Astrocyte of the cerebellum (primary cell): ENCODE measurements around the gene ZNF91.
"Not testable (repeated sequence)": the region's sequence is repeated elsewhere in the genome, so short reads cannot be mapped to it uniquely, and the experiment has no call there.

Source experiments
- DNase-seq: peaks from one replicate; pipeline ENCODE4 v3.0.0-alpha.2; 2011; ENCODE audit warnings: low read depth
- H3K4me3 ChIP-seq: 2 replicates; pipeline ENCODE4 v1.5.1; 2011; ENCODE audit warnings: mild to moderate bottlenecking, low read depth, low read length, moderate library complexity
- in situ Hi-C: cut with HindIII; loops from 2 replicates; pipeline ENCODE4 v1.10.0; 2017; ENCODE audit warnings: low sequenced_read_pairs
- TF ChIP-seq, protein P1 (sequence below): IDR thresholded peaks from 2 replicates; pipeline ENCODE4 v1.5.1; 2012; ENCODE audit warnings: low read length, low read depth, moderate library complexity, mild to moderate bottlenecking; ENCODE audit errors: missing control alignments

Gene ZNF91

DNA sequence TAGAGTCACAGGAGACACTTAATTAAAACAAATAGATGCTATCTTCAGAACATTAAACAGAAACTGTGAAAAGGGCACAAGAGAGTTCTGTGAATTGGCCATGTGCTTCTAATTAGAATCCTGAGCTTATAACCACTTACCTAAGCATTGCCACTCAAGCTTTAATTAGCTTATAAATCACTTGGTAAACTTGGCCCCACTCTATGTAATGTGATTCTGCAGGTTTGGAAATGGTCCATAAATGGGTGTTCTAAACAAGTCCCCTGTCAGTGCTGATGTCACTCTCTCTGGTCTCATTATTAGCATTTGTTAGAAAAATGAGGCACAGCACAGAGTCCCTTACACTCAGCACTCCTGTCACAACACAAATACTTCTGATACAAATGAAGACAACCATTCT lies 18.0 kb downstream of the ZNF91 start:
- TF ChIP-seq, protein P1, sequence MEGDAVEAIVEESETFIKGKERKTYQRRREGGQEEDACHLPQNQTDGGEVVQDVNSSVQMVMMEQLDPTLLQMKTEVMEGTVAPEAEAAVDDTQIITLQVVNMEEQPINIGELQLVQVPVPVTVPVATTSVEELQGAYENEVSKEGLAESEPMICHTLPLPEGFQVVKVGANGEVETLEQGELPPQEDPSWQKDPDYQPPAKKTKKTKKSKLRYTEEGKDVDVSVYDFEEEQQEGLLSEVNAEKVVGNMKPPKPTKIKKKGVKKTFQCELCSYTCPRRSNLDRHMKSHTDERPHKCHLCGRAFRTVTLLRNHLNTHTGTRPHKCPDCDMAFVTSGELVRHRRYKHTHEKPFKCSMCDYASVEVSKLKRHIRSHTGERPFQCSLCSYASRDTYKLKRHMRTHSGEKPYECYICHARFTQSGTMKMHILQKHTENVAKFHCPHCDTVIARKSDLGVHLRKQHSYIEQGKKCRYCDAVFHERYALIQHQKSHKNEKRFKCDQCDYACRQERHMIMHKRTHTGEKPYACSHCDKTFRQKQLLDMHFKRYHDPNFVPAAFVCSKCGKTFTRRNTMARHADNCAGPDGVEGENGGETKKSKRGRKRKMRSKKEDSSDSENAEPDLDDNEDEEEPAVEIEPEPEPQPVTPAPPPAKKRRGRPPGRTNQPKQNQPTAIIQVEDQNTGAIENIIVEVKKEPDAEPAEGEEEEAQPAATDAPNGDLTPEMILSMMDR: no peak
- no peak overlapping the region for H3K4me3 ChIP-seq
- DNase-seq: no peak
- in situ Hi-C loops: no loop called here

DNA sequence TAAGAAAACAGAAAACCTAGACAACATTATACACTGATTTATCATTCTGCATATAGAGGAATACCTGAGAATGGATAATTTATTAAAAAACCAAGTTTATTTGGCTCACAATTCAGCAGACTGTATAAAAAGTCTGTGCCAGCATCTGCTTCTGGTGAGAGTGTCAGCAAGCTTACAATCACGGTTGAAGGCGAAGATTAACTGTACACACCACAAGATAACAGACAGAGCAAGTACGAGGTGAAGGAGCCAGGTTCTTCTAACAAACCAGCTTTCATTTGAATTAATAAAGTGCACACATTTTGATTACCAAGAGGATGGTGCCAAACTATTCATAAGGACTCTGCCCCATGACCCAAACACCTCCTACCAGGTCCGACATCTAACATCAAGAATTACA lies 28.8 kb downstream of the ZNF91 start:
- DNase-seq: no peak
- TF ChIP-seq, protein P1: no peak
- in situ Hi-C loops: no loop called here
- H3K4me3 ChIP-seq: no peak overlapping the region

DNA sequence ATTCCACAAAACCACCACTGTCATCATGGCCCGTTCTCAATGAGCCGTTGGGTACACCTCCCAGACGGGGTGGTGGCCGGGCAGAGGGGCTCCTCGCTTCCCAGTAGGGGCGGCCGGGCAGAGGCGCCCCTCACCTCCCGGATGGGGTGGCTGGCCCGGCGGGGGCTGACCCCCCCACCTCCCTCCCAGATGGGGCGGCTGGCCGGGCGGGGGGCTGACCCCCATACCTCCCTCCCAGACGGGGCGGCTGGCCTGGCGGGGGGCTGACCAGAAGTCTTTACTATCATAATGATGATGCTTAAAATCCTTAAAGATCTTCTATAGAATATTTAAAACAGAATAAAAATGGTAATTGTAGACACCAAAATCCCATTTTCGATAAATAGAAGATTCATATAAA lies 29.2 kb downstream of the ZNF91 start:
- H3K4me3 ChIP-seq, in situ Hi-C loops, DNase-seq: not testable (repeated sequence)

DNA sequence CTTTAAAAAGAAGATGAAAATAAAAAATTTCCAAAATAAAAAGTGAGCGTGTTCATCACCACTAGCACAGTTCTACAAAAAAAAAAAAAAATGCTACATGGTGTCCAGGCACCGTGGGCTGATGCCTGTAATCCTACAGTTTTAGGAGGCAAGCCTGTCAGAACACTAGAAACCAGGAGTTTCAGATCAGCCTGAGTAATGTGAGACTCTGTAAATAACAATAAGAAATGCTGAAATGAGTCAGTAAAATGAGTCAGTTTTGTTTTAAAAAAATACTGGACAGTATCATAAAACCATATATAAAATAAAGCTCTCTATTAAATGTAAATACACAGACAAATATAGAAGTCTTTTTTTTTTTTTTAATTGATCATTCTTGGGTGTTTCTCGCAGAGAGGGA lies 30.0 kb downstream of the ZNF91 start:
- in situ Hi-C loops: no loop called here
- TF ChIP-seq, protein P1: no peak
- H3K4me3 ChIP-seq: no peak overlapping the region
- DNase-seq: no peak

DNA sequence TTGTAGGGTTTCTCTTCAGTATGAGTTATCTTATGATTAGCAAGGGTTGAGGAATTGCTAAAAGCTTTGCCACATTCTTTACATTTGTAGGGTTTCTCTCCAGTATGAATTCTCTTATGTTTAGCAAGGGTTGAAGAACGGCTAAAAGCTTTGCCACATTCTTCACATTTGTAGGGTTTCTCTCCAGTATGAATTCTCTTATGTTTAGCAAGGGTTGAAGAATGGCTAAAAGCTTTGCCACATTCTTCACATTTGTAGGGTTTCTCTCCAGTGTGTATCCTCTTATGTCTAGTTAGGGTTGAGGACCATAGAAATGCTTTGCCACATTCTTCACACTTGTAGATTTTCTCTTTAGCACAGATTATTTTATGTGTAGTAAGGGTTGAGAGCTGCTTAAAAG lies 33.4 kb downstream of the ZNF91 start:
- H3K4me3 ChIP-seq, DNase-seq, in situ Hi-C loops: not testable (repeated sequence)

DNA sequence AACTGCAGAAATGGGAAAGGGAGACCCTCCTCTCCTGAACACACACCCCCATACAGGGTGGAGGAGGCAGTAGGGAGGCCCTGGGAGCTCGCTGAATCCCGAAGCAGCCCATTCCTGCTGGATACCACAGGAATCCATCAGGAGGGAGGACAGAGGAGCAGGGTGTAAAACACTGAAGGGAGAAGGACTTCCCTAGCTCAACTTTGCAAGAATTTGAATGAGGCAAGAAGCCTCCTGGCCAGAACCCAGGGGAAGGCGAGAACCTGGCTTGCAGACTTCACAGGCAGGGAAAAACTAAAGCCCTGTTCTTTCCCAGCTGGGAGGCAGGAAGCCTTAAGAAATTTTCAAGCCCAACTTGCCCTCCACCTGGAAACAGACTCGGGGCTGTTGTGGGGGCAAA lies 43.5 kb downstream of the ZNF91 start:
- in situ Hi-C loops: no loop called here
- TF ChIP-seq, protein P1: no peak
- no peak overlapping the region for H3K4me3 ChIP-seq
- DNase-seq: no peak

DNA sequence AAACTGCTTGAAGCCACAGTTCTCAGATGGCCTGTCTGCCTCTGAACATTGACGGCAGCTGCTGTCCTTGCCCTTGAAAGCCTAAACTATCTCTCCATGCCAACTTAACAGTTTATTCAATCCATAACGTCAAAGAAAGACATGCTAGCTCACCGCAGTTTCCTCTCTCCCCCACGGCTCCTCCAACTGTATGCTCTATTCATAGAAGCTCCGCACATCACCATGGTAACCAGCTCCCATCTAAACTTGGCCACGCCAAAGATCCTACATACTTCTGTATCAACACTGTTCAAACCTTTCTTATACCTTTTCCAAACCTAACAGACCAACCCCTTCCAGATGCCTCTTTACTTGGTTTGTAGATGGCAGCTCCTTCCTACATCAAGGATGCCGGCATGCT lies 48.6 kb downstream of the ZNF91 start:
- no peak for DNase-seq
- in situ Hi-C loops: no loop called here
- H3K4me3 ChIP-seq: no peak overlapping the region
- TF ChIP-seq, protein P1: no peak

DNA sequence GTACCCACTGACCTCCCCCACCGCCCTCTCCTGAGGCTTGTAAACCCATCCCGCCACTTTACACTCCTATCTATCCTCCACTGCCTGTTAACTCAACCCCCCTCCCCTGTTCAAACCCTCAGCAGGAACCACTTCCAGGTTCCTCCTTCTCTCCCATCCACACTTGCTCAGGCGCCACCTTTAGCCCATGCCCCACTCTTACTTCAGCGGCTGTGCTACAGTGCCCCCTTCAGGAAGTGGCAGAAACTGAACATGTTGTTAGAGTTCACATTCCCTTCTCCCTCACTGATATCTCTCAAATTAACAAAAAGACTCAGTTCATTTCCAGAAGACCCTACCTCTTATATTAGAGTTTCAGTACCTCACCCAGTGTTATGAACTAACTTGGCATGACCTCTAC lies 49.4 kb downstream of the ZNF91 start:
- DNase-seq: no peak
- in situ Hi-C loops: no loop called here
- TF ChIP-seq, protein P1: no peak
- no peak overlapping the region for H3K4me3 ChIP-seq
